GM10847 (cell line): ENCODE measurements around the gene SORT1.

Experiments used
- POLR2A ChIP-seq: IDR thresholded peaks from 2 replicates; pipeline ENCODE4 v1.6.1; 2011; ENCODE audit not compliant: insufficient read length; ENCODE audit errors: extremely low read depth

Gene SORT1

DNA sequence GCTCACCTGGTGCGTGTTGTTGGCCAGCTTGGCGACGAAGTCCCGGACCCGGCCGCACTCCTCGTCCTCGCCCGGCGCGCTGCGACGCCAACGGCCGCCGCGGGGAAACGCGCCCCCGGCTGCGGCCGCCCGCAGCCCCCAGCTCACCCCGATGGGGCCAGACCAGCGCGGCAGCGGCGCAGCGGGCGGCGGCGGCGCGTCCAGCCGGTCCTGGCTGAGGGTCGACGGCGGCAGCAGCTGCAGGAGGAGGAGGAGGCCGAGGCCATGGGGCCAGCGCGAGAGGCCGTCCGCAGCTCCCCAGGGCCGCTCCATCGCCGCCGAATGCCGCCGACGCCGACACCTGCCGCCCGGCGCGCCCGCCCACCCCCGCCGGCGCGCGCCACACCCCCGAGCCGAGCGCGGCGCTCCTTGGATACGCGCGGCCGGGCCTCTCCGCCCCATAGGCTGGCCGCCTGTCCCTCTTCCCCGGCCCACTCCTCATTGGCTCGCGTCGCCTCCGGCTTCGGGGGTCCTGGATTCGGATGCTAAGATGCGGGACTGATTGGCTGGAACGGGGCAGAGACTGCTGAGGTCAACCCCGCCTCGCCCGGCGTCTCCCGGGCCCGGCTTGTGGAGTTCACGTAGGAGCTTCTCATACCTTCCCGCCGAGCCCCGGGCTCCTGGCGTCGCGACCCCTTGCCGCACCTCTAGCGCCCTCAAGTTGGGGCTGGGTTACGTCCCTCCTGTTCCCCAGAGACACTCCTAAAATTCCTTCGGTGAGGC lies at the start of gene SORT1:
Gene SORT1, minus strand, starts transcription at position 338 of the 762 bp plus-strand sequence. Its CDS starts 26 bp downstream, at position 312.
- no peak for TF ChIP-seq POLR2A

DNA sequence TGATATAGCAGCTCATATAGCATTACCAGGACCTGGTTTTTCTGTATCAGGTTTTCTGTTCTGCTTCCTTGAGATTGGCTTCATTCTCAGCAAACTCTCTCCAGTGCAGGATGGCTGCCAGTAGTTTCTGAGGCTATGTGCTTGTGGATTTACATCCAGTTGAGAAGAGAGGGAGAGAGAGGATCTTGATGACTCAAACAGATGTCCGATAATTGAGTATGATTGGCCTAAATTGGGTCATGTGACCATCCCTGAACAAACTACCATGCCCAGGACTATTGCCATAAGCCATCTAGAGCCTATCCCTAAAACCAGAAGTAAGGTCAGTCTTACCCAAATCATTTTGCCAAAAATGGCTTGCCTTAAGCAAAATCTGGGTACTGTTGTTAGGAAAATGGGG lies 46.6 kb upstream of the SORT1 start:
- TF ChIP-seq POLR2A = no peak

DNA sequence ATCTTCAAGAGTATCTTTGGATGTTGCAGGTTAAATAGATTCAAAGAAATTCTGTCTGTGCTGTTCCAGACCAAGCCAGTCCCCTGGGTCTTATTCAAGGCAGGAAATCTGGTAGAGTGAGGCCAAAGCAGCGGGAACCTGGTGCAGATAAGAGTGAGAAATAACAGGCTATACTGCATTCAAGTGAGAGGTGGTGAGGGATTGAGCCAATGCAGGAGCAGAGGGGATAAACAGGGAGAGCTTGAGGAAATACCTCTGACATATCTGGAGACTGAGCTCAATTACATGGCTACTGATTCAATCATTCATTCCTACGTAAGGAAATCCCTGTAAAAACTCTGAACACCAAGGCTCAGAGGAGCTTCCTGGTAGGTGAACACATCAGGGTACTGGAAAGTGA lies 45.8 kb upstream of the SORT1 start:
- TF ChIP-seq POLR2A = no peak

DNA sequence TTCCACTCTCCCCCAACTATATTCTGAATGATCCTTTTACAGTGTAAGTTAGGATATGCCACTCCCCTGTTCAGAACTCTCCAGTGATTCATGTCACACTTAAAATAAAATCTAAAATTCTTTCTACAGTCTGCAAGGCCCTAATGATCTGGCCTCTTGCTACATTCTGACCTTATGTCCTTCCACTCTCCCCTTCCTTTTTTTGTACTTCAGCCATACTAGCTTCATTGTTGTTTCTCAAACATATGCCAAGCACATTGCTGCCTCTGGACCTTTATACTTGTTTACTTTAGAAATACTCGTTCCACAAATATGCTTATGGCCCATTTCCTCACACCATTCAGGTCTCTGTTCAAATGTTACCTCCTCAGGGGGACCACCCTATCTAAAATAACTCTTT lies 43.4 kb upstream of the SORT1 start:
- TF ChIP-seq POLR2A = no peak

DNA sequence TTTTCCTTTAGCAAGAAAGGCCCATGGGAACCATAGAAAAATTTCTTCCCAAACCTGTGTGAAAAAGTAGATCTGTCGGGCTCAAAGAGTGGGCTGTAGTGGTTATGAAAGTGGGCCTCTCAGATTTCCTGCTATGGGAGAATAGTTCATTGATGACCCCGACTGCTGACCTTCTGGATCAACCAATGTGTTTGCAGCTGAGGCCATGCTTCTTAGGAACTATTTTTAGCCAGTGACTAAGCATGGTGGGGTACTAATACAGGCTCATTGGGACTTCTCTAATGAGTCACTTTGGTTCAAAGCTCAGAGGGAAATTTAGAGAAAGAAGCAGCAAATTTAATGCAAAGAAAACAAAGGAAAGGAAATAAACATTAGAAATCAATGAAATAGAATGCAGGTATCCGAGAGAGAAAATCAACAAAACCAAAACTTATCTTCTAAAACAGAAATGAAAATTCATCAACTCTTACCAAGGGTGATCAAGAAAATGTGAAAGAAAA lies 41.1 kb upstream of the SORT1 start:
- no peak for TF ChIP-seq POLR2A

DNA sequence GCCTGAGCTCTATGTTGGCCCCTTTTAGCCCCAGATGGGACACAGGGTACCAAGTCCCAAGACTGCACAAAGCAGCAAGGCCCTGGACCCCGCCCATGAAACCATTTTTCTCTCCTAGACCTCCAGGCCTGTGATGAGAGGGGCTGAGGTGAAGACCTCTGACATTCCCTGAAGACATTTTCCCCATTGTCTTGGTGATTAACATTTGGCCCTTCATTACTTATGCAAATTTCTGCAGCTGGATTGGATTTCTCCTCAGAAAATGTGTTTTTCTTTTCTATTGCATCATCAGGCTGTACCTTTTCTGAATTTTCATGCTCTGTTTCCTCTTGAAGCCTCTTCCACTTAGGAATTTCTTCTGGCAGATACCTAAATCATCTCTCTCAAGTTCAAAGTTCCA lies 36.8 kb upstream of the SORT1 start:
- TF ChIP-seq POLR2A = no peak

DNA sequence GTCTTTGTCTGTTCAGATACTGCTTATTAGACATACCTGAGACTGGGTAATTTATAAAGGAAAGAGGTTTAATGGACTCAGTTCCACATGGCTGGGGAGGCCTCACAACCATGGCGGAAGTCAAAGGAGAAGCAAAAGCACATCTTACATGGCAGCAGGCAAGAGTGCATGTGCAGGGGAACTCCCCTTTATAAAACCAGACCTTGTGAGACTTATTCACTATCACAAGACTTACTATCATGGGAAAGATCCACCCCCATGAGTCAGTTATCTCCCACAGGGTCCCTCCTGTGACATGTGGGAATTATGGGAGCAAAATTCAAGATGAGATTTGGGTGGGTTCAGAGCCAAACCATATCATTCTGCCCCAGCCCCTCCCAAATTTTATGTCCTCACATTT lies 35.6 kb upstream of the SORT1 start:
- no peak for TF ChIP-seq POLR2A

DNA sequence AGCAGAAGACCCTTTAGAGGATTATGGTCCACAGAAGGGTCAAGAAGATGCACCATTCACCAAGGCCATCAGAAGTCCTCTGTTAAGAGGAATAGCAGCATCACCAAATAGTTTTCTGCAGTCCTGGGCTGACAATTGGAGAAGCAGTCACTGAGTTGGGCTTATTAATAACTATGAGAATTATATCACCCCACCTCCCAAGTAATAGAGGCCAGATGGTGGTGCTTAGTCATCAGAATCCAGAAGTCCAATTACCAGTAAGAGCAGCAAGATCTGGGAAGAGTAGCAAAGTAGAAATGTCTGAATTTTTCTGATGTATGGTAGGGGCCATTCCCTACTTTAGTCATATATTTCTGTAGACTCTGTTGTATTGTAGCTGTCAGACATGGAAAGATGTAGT lies 34.6 kb upstream of the SORT1 start:
- no peak for TF ChIP-seq POLR2A

DNA sequence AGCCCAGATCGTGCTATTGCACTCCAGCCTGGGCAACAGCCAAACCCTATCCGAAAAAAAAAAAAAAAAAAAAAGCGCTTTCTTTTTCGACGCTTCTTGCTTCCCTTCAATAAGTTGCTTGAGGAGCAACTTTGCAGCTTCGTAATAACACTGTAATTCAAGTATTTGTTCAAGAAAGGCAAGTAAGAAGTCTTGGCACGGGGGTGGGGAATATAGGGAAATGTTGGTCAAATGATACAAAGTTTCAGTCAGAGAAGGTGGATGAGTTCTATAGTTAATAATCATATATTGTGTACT lies 29.4 kb upstream of the SORT1 start:
- no peak for TF ChIP-seq POLR2A

DNA sequence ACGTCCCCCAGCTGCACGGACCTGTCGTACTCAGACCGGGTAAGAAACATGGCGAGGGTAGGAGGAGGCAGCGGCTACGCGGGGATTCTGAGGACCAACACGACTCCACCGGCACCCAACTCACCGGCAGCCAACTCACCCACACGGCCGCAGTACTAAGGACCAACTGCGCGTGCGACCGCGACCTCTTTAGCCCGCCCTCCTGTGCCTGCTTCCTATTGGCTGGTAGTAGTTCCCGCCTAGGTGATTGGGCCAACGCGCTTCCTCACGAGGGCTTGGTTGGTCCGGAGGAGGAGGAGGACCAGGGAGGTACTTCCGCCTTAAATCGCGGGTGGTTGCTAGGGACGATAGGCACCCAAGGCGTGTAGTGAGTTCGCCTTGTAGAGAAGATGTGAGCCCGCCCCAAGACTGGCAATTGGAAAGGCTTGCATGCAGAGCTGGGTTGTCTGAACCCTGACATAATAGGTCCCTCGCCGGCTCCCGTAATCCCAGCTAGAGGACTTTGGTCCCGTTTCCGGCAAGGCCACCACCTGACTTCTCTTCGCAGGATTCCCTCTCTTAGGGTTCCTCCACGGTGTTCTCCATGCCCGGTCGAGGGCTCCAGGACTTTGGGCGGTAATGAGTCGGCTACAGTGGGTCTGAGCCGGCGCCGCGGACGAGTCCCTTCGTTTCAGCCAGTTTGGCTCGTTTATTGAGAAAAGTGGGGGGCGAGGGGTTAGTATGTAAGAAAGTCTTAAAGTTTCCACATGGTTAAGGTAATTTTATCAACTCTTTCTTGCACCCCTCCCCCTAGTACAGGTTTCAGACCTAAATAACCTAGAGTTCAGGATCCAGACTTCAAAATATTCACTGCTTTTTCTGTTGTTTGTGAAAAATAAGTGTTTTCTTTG lies 28.8 kb upstream of the SORT1 start, which contains the start of gene PSMA5:
Gene PSMA5, minus strand, starts transcription at position 168 of the 890 bp plus-strand sequence. Its CDS starts 118 bp downstream, at position 50.
- peak; percentile 90 for TF ChIP-seq POLR2A

DNA sequence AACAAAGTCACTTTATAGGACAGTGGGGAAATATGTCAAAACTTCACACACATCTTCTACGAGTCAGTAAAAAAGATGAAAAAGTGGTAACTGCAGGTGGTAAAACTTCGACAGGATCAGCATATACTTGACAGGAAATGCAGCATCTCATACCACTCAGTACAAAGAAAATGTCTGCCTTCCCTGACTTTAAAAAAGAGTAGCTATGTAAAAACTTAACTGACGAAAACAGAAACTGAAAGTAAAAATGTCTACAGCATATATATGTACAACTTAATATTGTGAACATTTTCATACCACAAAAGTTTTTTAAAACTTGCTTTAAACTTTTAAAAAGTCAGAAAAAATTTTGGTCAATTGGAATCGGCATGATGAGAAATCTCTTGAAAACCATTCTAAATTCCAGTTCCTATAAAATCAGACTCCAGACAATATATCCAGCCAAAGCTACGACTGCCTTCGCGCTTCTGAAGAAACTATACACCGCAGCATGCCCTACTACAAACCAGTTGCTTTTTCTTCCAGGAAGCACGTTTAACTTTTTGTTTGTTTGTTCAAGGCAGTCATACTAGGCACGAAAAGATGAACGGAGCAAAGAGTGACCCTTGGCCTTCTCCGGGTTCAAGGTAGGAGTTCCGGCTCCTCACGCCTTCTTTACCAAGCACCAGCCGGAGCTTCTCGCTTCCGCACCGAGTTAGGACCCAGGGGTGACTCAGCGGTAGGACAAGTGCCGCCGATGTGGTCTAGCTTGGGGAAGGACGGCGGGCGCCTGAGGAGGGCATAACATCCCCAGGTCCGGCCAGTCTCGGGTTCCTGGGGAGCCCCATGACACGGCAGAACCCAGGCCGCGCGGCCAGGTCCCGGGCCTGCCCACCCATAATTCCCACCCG lies 27.9 kb upstream of the SORT1 start:
- no peak for TF ChIP-seq POLR2A

DNA sequence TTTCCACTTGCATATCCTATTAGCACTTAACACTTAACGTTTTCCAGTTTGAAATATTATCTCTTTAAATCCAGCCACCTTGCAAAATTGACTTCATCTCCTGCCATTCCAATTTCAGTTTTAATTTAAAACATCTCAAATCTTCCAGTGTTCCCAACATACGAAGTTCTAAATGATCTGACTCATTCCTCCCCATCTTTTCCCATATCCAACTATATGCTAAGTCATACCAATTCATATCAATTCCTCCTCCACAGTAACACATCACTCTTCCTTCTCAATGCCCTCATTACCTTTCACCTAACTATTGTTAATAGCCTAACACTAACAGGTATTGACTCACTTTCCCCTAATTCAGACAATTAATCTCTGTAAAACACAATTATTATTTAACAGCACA lies 25.8 kb upstream of the SORT1 start:
- no peak for TF ChIP-seq POLR2A

DNA sequence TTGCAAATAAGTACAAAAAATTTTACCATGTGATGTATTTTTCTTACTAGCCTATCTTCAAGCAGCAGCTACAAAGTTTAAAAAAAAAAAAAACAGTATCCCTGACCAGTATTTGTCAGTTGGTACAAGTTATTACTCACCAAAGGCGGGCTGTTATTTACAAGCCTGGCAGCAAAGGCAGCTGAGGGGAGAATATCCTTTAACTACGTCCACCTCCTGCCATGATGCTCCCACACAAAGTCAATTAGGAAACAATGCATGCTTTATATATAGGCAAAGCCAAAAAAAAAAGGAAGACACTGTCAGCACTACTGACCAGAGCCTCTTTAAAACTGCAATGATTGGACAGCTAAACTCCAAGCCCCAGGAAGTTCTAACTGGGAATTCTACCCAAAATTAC lies 14.8 kb upstream of the SORT1 start:
- TF ChIP-seq POLR2A = no peak

DNA sequence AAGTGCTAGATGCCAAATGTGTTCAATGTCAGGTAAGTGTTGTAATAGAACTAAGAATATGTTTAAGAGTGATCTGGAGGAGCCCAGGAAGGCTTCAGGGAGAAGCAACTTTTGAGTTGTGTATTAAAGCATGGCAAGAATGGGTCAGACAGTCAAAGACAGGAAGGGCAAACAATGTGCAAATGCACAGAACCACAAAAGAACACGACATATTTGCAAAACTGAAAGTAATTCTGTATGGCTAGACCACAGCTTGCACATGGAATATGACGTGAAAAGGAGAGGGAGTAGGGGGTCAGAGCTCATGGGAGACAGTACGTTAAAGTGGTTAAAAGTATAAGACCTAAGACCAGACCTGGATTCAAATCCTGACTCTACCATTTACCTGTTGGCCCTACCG lies 7.1 kb upstream of the SORT1 start:
- TF ChIP-seq POLR2A = no peak

DNA sequence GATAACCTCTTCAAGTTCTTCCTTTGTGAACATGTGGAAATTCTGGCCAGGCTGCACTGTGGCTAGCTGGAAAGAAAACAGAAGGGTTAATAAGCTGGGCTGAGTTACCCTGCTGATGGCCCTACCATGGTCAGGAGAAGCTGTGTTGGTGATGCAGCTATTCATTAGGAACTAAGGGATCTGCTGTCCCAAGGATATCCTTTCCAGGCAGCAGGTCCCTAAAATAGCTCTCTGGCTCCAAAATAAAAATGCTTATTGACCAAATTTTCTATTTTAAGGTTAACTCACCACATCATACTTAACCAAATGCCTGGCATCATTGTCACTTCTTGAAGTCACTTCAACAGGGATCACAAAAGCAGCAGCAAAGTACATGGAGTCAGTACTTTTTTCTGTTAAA lies 4.3 kb upstream of the SORT1 start:
- TF ChIP-seq POLR2A = no peak
